HCT116 (cell line): ENCODE measurements around the gene PNMA6A. TPM values are rescaled to one million over a fixed set of nuclear protein-coding genes. Genes with fewer than 3 reads are reported as not detected.

ENCODE experiments used
- ATAC-seq: fragments of 200-7000 bp; cut with Tn5 transposase; 2 replicates; pipeline ENCODE4 v1.9.1; 2020; ENCODE audit warnings: mild to moderate bottlenecking, moderate library complexity
- BruUV-seq: library from RNA; stranded (reverse); fragments of 400-500 nt; replicated peaks from 2 replicates; lab custom pipeline; 2021; lab: Mats Ljungman, UMichigan
- CTCF ChIA-PET: fragments of 300-600 bp; sonication (Branson Sonifier 250); formaldehyde crosslinking; loops from one replicate; lab custom pipeline; 2021; ENCODE audit warnings: antibody characterized with exemption; lab: Charles Lee
- POLR2A ChIA-PET: fragments of 300-600, 350-600 bp; sonication (Branson Sonifier 250); formaldehyde crosslinking; loops from one replicate; lab custom pipeline; 2021; ENCODE audit warnings: antibody characterized with exemption; lab: Charles Lee
- RAD21 ChIA-PET, 2 experiments: fragments of 300-600 bp; sonication (Branson Sonifier 250); formaldehyde crosslinking; loops; one replicate each; lab custom pipeline; 2023; ENCODE audit warnings: low total read pairs in 2 of 2; ENCODE audit not compliant: uncharacterized antibody in 2 of 2, unreplicated experiment in 2 of 2, low non-redundant PET in 1 of 2; lab: Charles Lee
- DNase-seq: peaks from one replicate; pipeline ENCODE4 v3.0.0-alpha.2; 2010; ENCODE audit warnings: low read depth, low spot score
- H2AFZ ChIP-seq: fragments of 200-600 bp; shearing (Covaris generic), sonication (generic); 2 replicates; pipeline ENCODE4 v1.6.1; 2017; ENCODE audit warnings: low read depth, mixed run types, mixed read lengths, antibody characterized with exemption, low read length; ENCODE audit not compliant: poor library complexity, severe bottlenecking
- H3K27ac ChIP-seq: 2 replicates; pipeline ENCODE4 v1.5.1; 2012; ENCODE audit warnings: low read depth, low read length
- H3K27me3 ChIP-seq: fragments of 200-600 bp; sonication (generic); 2 replicates; pipeline ENCODE4 v1.6.1; 2016; ENCODE audit warnings: mixed run types, low read length, mixed read lengths; ENCODE audit not compliant: insufficient read depth
- H3K36me3 ChIP-seq, 2 experiments: fragments of 200-500 bp in 1 of 2; fragments of 200-600 bp in 1 of 2; sonication (Bioruptor generic) in 1 of 2; sonication (generic) in 1 of 2; 2 replicates each; pipeline versions ENCODE4 v1.5.1 to v1.6.1; 2014 to 2016; ENCODE audit warnings: low read length in 2 of 2, inconsistent platforms in 1 of 2, mixed read lengths in 1 of 2, mixed run types in 1 of 2; ENCODE audit not compliant: insufficient read depth in 2 of 2, control insufficient read depth in 1 of 2
- H3K4me1 ChIP-seq, 2 experiments: fragments of 200-600 bp in 1 of 2; sonication (generic) in 1 of 2; 2 replicates each; pipeline versions ENCODE4 v1.5.1 to v1.6.1; 2012 to 2017; ENCODE audit warnings: low read length in 2 of 2, inconsistent platforms in 1 of 2, mild to moderate bottlenecking in 1 of 2, mixed read lengths in 1 of 2, mixed run types in 1 of 2, moderate library complexity in 1 of 2; ENCODE audit not compliant: insufficient read depth in 2 of 2, control insufficient read depth in 1 of 2
- H3K4me2 ChIP-seq: fragments of 200-600 bp; sonication (generic); 2 replicates; pipeline ENCODE4 v1.6.1; 2017; ENCODE audit warnings: mixed run types, low read length, mixed read lengths
- H3K4me3 ChIP-seq, 2 experiments: fragments of 200-600 bp in 1 of 2; sonication (generic) in 1 of 2; replicated peaks in 1 of 2; 2 replicates each; pipeline ENCODE4 v1.5.1; 2011 to 2016; ENCODE audit warnings: low read length in 2 of 2, control low read depth in 1 of 2, low read depth in 1 of 2, mild to moderate bottlenecking in 1 of 2, mixed read lengths in 1 of 2, mixed run types in 1 of 2
- H3K79me2 ChIP-seq: fragments of 200-600 bp; sonication (generic); 2 replicates; pipeline ENCODE4 v1.6.1; 2017; ENCODE audit warnings: mild to moderate bottlenecking, mixed run types, low read length, moderate library complexity, mixed read lengths; ENCODE audit not compliant: insufficient read depth
- H3K9ac ChIP-seq: fragments of 200-600 bp; sonication (generic); 2 replicates; pipeline ENCODE4 v1.6.1; 2016; ENCODE audit warnings: low read length, mixed read lengths
- H3K9me2 ChIP-seq: fragments of 200-600 bp; sonication (generic), shearing (Covaris generic); 2 replicates; pipeline ENCODE4 v1.6.1; 2017; ENCODE audit warnings: mixed run types, mild to moderate bottlenecking, moderate library complexity; ENCODE audit not compliant: insufficient read depth
- H3K9me3 ChIP-seq, 2 experiments: fragments of 200-500 bp in 1 of 2; fragments of 200-600 bp in 1 of 2; sonication (Bioruptor generic) in 1 of 2; sonication (generic) in 1 of 2; 2 replicates each; pipeline ENCODE4 v1.6.1; 2014 to 2017; ENCODE audit warnings: low read length in 2 of 2, mixed read lengths in 2 of 2, inconsistent platforms in 1 of 2, low read depth in 1 of 2, mild to moderate bottlenecking in 1 of 2, mixed run types in 1 of 2, moderate library complexity in 1 of 2; ENCODE audit not compliant: control insufficient read depth in 1 of 2, insufficient read depth in 1 of 2
- H4K20me1 ChIP-seq: fragments of 200-600 bp; sonication (generic), shearing (Covaris generic); 2 replicates; pipeline ENCODE4 v1.6.1; 2017; ENCODE audit warnings: mixed run types, mild to moderate bottlenecking, moderate library complexity; ENCODE audit not compliant: insufficient read depth
- CBX3 ChIP-seq: IDR thresholded peaks from 2 replicates; pipeline ENCODE4 v1.6.1; 2012; ENCODE audit warnings: low read depth
- EGR1 ChIP-seq: IDR thresholded peaks from 2 replicates; pipeline ENCODE4 v1.6.1; 2012; ENCODE audit warnings: low read depth
- ELF1 ChIP-seq: IDR thresholded peaks from 2 replicates; pipeline ENCODE4 v1.6.1; 2012; ENCODE audit warnings: low read depth, borderline replicate concordance
- EZH2 ChIP-seq: fragments of 200-600 bp; sonication (generic); IDR thresholded peaks from 2 replicates; pipeline ENCODE4 v1.6.1; 2017; ENCODE audit warnings: antibody characterized with exemption, mixed run types
- EZH2phosphoT487 ChIP-seq: fragments of 200-600 bp; IDR thresholded peaks from 2 replicates; pipeline ENCODE4 v1.6.1; 2018; ENCODE audit warnings: antibody characterized with exemption, borderline replicate concordance
- FOSL1 ChIP-seq: IDR thresholded peaks from 2 replicates; pipeline ENCODE4 v1.6.1; 2012; ENCODE audit warnings: low read depth
- JUND ChIP-seq: IDR thresholded peaks from 2 replicates; pipeline ENCODE4 v1.6.1; 2012
- POLR2A ChIP-seq: IDR thresholded peaks from 2 replicates; pipeline ENCODE4 v1.7.0; 2011; ENCODE audit warnings: borderline replicate concordance; ENCODE audit not compliant: insufficient read depth, insufficient read length; ENCODE audit errors: extremely low read depth
- POLR2AphosphoS5 ChIP-seq: IDR thresholded peaks from 2 replicates; pipeline ENCODE4 v1.6.1; 2011; ENCODE audit warnings: mild to moderate bottlenecking, low read depth, low read length, moderate library complexity
- RAD21 ChIP-seq: IDR thresholded peaks from 2 replicates; pipeline ENCODE4 v1.6.1; 2012; ENCODE audit warnings: low read depth, mild to moderate bottlenecking
- SP1 ChIP-seq: IDR thresholded peaks from 2 replicates; pipeline ENCODE4 v1.6.1; 2012; ENCODE audit warnings: low read depth
- SRF ChIP-seq: IDR thresholded peaks from 2 replicates; pipeline ENCODE4 v1.6.1; 2012; ENCODE audit warnings: low read depth
- TCF7L2 ChIP-seq: IDR thresholded peaks from 2 replicates; pipeline ENCODE4 v1.7.0; 2011; ENCODE audit warnings: borderline replicate concordance, inconsistent platforms; ENCODE audit not compliant: insufficient read depth, insufficient read length; ENCODE audit errors: extremely low read depth
- YY1 ChIP-seq: IDR thresholded peaks from 2 replicates; pipeline ENCODE4 v1.6.1; 2011; ENCODE audit warnings: low read length, low read depth, moderate library complexity, mild to moderate bottlenecking; ENCODE audit not compliant: insufficient replicate concordance; ENCODE audit errors: extremely low read depth
- ZNF274 ChIP-seq: fragments of 200-500 bp; sonication (Bioruptor generic); IDR thresholded peaks from 2 replicates; pipeline ENCODE4 v1.6.1; 2014; ENCODE audit warnings: mild to moderate bottlenecking, low read depth, low read length, inconsistent platforms
- intact Hi-C: fragments of 100-400 bp; cut with micrococcal nuclease; formaldehyde crosslinking; loops from 2 replicates; pipeline ENCODE4 v1.10.0; 2022
- total RNA-seq: library from RNA; stranded (reverse); gene quantifications from one replicate; pipeline ENCODE4 v1.2.1, GENCODE V29; 2021; ENCODE audit not compliant: unreplicated experiment
- TF ChIP-seq, protein P1 (sequence below): IDR thresholded peaks from 2 replicates; pipeline ENCODE4 v1.6.1; 2012; ENCODE audit warnings: low read depth
- TF ChIP-seq, protein P2 (sequence below): IDR thresholded peaks from 2 replicates; pipeline ENCODE4 v1.6.1; 2012
- TF ChIP-seq, protein P3 (sequence below): IDR thresholded peaks from 2 replicates; pipeline ENCODE4 v1.6.1; 2011; ENCODE audit warnings: mild to moderate bottlenecking, low read length, moderate library complexity; ENCODE audit not compliant: insufficient replicate concordance; ENCODE audit errors: extremely low read depth
- TF ChIP-seq, protein P4 (sequence below): IDR thresholded peaks from 2 replicates; pipeline ENCODE4 v1.6.1; 2012
- TF ChIP-seq, protein P5 (sequence below), 3 experiments: fragments of 200-600 bp in 1 of 3; sonication (generic) in 1 of 3; IDR thresholded peaks in 2 of 3; conservative IDR thresholded peaks in 1 of 3; 2 replicates each; pipeline ENCODE4 v1.5.1; 2012 to 2017; ENCODE audit warnings: low read depth in 2 of 3, low read length in 2 of 3, antibody characterized with exemption in 1 of 3, borderline replicate concordance in 1 of 3, control low read depth in 1 of 3, mild to moderate bottlenecking in 1 of 3, mixed read lengths in 1 of 3, mixed run types in 1 of 3, moderate library complexity in 1 of 3; ENCODE audit not compliant: insufficient read depth in 1 of 3

The PNMA6A gene
- total RNA-seq, 1 experiment from 2014 or later = not detected

DNA sequence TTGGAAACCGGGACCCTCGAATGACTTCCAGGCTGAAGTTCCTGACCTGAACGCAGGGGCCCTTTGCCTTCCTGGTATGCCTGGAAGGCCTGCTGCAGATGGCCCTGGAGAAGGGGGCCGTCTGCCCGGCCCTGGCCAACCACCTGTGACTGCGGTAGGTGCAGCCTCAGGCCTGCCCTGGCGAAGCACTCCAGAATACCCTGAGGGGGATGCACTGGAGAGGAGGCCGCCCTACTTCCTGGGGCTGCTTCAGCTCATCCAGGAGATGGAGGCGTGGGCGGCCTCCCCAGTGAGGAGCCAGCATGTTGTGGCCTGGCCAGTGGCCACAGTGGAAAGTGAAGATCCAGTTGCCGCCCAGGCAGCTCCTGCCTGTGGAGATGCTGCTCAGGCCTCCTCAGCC lies 42.4 kb upstream of the PNMA6A start:
- CTCF ChIA-PET = interaction anchor here (1.2 kb wide), 1 partner anchor 88 kb away, joined by 4 read pairs; no protein-coding TSS in a partner anchor

More for the DNA sequence above, 42.4 kb upstream of the PNMA6A start:
- no peak overlapping the region for H3K4me3 ChIP-seq
- ChIA-PET POLR2A (no interaction called here), RAD21 (no interaction called here)
- no peak overlapping the region for H3K27ac ChIP-seq
- no TSS peak for BruUV-seq
- no peak for DNase-seq
- H3K9ac ChIP-seq = no peak overlapping the region
- no peaks in the 10 kb centered on the region for H3K36me3 ChIP-seq
- no peaks in the 10 kb centered on the region for H4K20me1 ChIP-seq
- peaks cover 0 to 4% of the 10 kb centered on the region in 2 experiments; a peak in 1 of 4 replicates for H3K4me1 ChIP-seq
- no peak overlapping the region for H2AFZ ChIP-seq
- no peaks in the 10 kb centered on the region for H3K9me3 ChIP-seq
- ATAC-seq = no peak
- TF ChIP-seq POLR2AphosphoS5 (no peak), EGR1 (no peak), SRF (no peak), RAD21 (no peak), ZNF274 (no peak), JUND (no peak), SP1 (no peak), EZH2 (no peak), EZH2phosphoT487 (no peak), YY1 (no peak), TCF7L2 (no peak), FOSL1 (no peak), CBX3 (no peak), POLR2A (no peak), ELF1 (no peak)
- TF ChIP-seq, protein P1, sequence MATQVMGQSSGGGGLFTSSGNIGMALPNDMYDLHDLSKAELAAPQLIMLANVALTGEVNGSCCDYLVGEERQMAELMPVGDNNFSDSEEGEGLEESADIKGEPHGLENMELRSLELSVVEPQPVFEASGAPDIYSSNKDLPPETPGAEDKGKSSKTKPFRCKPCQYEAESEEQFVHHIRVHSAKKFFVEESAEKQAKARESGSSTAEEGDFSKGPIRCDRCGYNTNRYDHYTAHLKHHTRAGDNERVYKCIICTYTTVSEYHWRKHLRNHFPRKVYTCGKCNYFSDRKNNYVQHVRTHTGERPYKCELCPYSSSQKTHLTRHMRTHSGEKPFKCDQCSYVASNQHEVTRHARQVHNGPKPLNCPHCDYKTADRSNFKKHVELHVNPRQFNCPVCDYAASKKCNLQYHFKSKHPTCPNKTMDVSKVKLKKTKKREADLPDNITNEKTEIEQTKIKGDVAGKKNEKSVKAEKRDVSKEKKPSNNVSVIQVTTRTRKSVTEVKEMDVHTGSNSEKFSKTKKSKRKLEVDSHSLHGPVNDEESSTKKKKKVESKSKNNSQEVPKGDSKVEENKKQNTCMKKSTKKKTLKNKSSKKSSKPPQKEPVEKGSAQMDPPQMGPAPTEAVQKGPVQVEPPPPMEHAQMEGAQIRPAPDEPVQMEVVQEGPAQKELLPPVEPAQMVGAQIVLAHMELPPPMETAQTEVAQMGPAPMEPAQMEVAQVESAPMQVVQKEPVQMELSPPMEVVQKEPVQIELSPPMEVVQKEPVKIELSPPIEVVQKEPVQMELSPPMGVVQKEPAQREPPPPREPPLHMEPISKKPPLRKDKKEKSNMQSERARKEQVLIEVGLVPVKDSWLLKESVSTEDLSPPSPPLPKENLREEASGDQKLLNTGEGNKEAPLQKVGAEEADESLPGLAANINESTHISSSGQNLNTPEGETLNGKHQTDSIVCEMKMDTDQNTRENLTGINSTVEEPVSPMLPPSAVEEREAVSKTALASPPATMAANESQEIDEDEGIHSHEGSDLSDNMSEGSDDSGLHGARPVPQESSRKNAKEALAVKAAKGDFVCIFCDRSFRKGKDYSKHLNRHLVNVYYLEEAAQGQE = no peak
- TF ChIP-seq, protein P2, sequence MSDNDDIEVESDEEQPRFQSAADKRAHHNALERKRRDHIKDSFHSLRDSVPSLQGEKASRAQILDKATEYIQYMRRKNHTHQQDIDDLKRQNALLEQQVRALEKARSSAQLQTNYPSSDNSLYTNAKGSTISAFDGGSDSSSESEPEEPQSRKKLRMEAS = no peak
- TF ChIP-seq, protein P3, sequence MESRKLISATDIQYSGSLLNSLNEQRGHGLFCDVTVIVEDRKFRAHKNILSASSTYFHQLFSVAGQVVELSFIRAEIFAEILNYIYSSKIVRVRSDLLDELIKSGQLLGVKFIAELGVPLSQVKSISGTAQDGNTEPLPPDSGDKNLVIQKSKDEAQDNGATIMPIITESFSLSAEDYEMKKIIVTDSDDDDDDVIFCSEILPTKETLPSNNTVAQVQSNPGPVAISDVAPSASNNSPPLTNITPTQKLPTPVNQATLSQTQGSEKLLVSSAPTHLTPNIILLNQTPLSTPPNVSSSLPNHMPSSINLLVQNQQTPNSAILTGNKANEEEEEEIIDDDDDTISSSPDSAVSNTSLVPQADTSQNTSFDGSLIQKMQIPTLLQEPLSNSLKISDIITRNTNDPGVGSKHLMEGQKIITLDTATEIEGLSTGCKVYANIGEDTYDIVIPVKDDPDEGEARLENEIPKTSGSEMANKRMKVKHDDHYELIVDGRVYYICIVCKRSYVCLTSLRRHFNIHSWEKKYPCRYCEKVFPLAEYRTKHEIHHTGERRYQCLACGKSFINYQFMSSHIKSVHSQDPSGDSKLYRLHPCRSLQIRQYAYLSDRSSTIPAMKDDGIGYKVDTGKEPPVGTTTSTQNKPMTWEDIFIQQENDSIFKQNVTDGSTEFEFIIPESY = no peak
- TF ChIP-seq, protein P4, sequence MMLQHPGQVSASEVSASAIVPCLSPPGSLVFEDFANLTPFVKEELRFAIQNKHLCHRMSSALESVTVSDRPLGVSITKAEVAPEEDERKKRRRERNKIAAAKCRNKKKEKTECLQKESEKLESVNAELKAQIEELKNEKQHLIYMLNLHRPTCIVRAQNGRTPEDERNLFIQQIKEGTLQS = no peak
- TF ChIP-seq, protein P5, sequence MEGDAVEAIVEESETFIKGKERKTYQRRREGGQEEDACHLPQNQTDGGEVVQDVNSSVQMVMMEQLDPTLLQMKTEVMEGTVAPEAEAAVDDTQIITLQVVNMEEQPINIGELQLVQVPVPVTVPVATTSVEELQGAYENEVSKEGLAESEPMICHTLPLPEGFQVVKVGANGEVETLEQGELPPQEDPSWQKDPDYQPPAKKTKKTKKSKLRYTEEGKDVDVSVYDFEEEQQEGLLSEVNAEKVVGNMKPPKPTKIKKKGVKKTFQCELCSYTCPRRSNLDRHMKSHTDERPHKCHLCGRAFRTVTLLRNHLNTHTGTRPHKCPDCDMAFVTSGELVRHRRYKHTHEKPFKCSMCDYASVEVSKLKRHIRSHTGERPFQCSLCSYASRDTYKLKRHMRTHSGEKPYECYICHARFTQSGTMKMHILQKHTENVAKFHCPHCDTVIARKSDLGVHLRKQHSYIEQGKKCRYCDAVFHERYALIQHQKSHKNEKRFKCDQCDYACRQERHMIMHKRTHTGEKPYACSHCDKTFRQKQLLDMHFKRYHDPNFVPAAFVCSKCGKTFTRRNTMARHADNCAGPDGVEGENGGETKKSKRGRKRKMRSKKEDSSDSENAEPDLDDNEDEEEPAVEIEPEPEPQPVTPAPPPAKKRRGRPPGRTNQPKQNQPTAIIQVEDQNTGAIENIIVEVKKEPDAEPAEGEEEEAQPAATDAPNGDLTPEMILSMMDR (IDR thresholded peaks at IDR 0.05 in 2 of 3, conservative IDR thresholded peaks at IDR 0.05 in 1 of 3; ENCODE audit: borderline replicate concordance in 1 of 3, insufficient read depth in 1 of 3, low read depth in 2 of 3, low read length in 2 of 3) = no peak
- no peaks in the 10 kb centered on the region for H3K79me2 ChIP-seq
- no peaks in the 10 kb centered on the region for H3K9me2 ChIP-seq
- intact Hi-C loops = loop anchor here (10.0 kb wide), 2 partner anchors 475 to 635 kb away; no protein-coding TSS in a partner anchor
- H3K4me2 ChIP-seq = no peak overlapping the region
- no peaks in the 10 kb centered on the region for H3K27me3 ChIP-seq
